ENCODE measurements around the gene CDH13. TPM values are rescaled to one million over a fixed set of nuclear protein-coding genes. Genes with fewer than 3 reads are reported as not detected.

Gene CDH13
- total and polyA plus RNA-seq, 2 of the 8 experiments (the other 6 are each of a cell fraction or from before 2014, with no cell fraction given) = 2.3 to 2.4 TPM

DNA sequence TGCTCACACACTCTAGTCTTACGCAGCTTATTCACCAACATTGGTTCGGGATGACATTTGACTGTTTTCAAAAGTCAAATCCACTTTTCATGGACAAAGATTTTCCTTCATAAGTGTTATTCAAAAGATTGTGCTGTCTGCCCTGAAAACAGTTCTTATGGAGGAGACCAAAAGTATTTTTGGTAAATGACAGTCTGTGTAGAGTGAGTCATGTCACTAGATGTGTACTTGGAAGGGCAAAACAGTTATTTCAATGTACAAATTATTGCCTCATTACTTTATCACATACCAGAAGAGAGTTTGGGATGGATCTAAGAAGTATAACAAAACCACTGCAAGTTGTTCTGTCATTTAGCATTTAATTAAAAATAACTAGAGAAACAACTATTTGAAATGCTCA, 265.6 kb downstream of the CDH13 start:
- Histone ChIP-seq H3K18ac (ENCODE audit: extremely low read depth, low read length) (no peak overlapping the region), H3K4me2 (ENCODE audit: insufficient read depth in 1 of 2, low read depth in 2 of 2, low read length in 2 of 2) (no peak overlapping the region), H2AK5ac (ENCODE audit: low read depth, low read length) (no peak overlapping the region), H4K20me1 (replicated peaks in 1 of 2; ENCODE audit: control insufficient read depth in 1 of 2, insufficient read depth in 2 of 2, low read length in 2 of 2) (no peaks in the 10 kb centered on the region), H3K79me1 (ENCODE audit: low read depth, low read length) (no peaks in the 10 kb centered on the region), H2BK120ac (replicated peaks; ENCODE audit: low read depth, low read length) (no peak overlapping the region), H3K36me3 (ENCODE audit: control insufficient read depth in 2 of 4, insufficient read depth in 4 of 4, low read length in 3 of 4) (no peaks in the 10 kb centered on the region), H3K9me3 (ENCODE audit: insufficient read depth in 2 of 2, low read depth in 1 of 2, low read length in 1 of 2) (no peaks in the 10 kb centered on the region), H3K4me1 (replicated peaks in 1 of 4; ENCODE audit: control insufficient read depth in 3 of 4, insufficient read depth in 4 of 4, low read length in 3 of 4) (peaks cover 0 to 3% (median 0%) of the 10 kb centered on the region in 4 experiments; a peak in 1 of 7 replicates), H2BK5ac (ENCODE audit: low read depth, low read length) (no peak overlapping the region), H2BK20ac (ENCODE audit: low read length) (no peak overlapping the region), H4K8ac (ENCODE audit: extremely low read depth, insufficient read depth, low read length) (no peak overlapping the region), H3K14ac (ENCODE audit: insufficient read length) (no peak overlapping the region), H4K5ac (ENCODE audit: insufficient read length, low read depth, low read length) (no peak overlapping the region), H2BK15ac (ENCODE audit: low read length) (no peak overlapping the region), H3K23me2 (ENCODE audit: low read depth, low read length) (no peaks in the 10 kb centered on the region), H3K27me3 (replicated peaks in 1 of 4; ENCODE audit: control insufficient read depth in 3 of 4, extremely low read depth in 1 of 4, insufficient read depth in 3 of 4, low read length in 3 of 4) (no peaks in the 10 kb centered on the region), H3K23ac (ENCODE audit: insufficient read length) (no peak overlapping the region), H3K27ac (ENCODE audit: low read depth, low read length) (no peak overlapping the region), H2BK12ac (ENCODE audit: low read depth, low read length) (no peak overlapping the region), H3K4me3 (ENCODE audit: extremely low read depth in 1 of 4, insufficient read depth in 2 of 4, low read depth in 3 of 4, low read length in 4 of 4) (no peak overlapping the region), H3K9ac (replicated peaks in 1 of 4; ENCODE audit: extremely low read depth in 1 of 4, low read depth in 3 of 4, low read length in 3 of 4) (no peak overlapping the region), H3K56ac (replicated peaks; ENCODE audit: insufficient read length, low read depth, low read length) (no peak overlapping the region), H3K4ac (replicated peaks; ENCODE audit: insufficient read length, low read depth, low read length) (no peak overlapping the region), H2AFZ (ENCODE audit: low read length) (no peak overlapping the region), H3K79me2 (ENCODE audit: control insufficient read depth in 1 of 2, insufficient read depth in 2 of 2, low read length in 2 of 2) (no peaks in the 10 kb centered on the region), H4K91ac (replicated peaks; ENCODE audit: insufficient read length, low read length) (no peak overlapping the region)
- 90% methylated on average over 2 of the region's 2 CpGs; no CpG with 5 or more reads in 1 of the 2 experiments for WGBS, 2 experiments (ENCODE audit: extremely low coverage in 1 of 2, insufficient coverage in 1 of 2, insufficient read length in 1 of 2, insufficient replicate concordance in 2 of 2, low coverage in 1 of 2, low lambda C conversion rate in 2 of 2, missing lambda C conversion rate in 1 of 2)
- CTCF ChIA-PET (ENCODE audit: partially characterized antibody) = no interaction called here
- DNase-seq (ENCODE audit: low read depth in 1 of 2, low spot score in 2 of 2) (no peak), FAIRE-seq (no peak)
- POLR2A ChIA-PET (ENCODE audit: partially characterized antibody) = no interaction called here
- TF ChIP-seq TCF12 (IDR thresholded peaks at IDR 0.05; ENCODE audit: low read depth, low read length) (no peak), TAF7 (optimal IDR thresholded peaks at IDR 0.05; ENCODE audit: borderline replicate concordance, low read depth, low read length) (no peak), CREB1 (IDR thresholded peaks at IDR 0.05) (no peak), ASH2L (IDR thresholded peaks at IDR 0.05; ENCODE audit: low read length) (no peak), RBBP5 (IDR thresholded peaks at IDR 0.05; ENCODE audit: borderline replicate concordance, low read depth, low read length) (no peak)
